HG03342 (cell line): ENCODE measurements around the gene EFEMP2.

Experiments
- ATAC-seq: cut with Tn5 transposase; IDR thresholded peaks from one replicate; pipeline ENCODE4 v1.9.1; 2021; ENCODE audit warnings: mild to moderate bottlenecking, moderate library complexity; ENCODE audit not compliant: unreplicated experiment

EFEMP2 gene

GRCh38 chr11:65872586-65873317 lies at the start of gene EFEMP2:
Gene EFEMP2 (minus strand): TSS chr11:65872800. CDS start chr11:65872354, 446 bp downstream.
- ATAC-seq, result no peak

GRCh38 chr11:65921876-65922275 lies 49.3 kb upstream of the EFEMP2 start:
- no peak for ATAC-seq

- ATAC-seq, result no peak
Observed at GRCh38 chr11:65921033-65921555, 48.5 kb upstream of the EFEMP2 start.

GRCh38 chr11:65920372-65920802 lies 47.8 kb upstream of the EFEMP2 start:
- no peak for ATAC-seq

GRCh38 chr11:65919573-65920371 lies 47.2 kb upstream of the EFEMP2 start:
- peak; percentile 8 for ATAC-seq

GRCh38 chr11:65919141-65919572 lies 46.6 kb upstream of the EFEMP2 start, which contains the start of gene DRAP1:
Gene DRAP1 (plus strand): TSS chr11:65919426. CDS start chr11:65919502, 76 bp downstream.
- peak; percentile 85 for ATAC-seq

- ATAC-seq, result peak; percentile 44
Observed at GRCh38 chr11:65918211-65919140, 45.9 kb upstream of the EFEMP2 start, which contains the start of gene C11orf68. Gene C11orf68 (minus strand): TSS chr11:65919062. CDS start chr11:65919031, 31 bp downstream.

GRCh38 chr11:65917434-65918210 lies 45.0 kb upstream of the EFEMP2 start:
- ATAC-seq, result no peak

GRCh38 chr11:65917077-65917433 lies 44.5 kb upstream of the EFEMP2 start:
- no peak for ATAC-seq

- no peak for ATAC-seq
Observed at GRCh38 chr11:65916391-65916790, 43.8 kb upstream of the EFEMP2 start.

- no peak for ATAC-seq
Observed at GRCh38 chr11:65915821-65916251, 43.2 kb upstream of the EFEMP2 start.

- no peak for ATAC-seq
Observed at GRCh38 chr11:65915101-65915820, 42.7 kb upstream of the EFEMP2 start.

GRCh38 chr11:65912845-65913244 lies 40.2 kb upstream of the EFEMP2 start:
- no peak for ATAC-seq

GRCh38 chr11:65911682-65912568 lies 39.3 kb upstream of the EFEMP2 start:
- ATAC-seq, result no peak

GRCh38 chr11:65907878-65908277 lies 35.3 kb upstream of the EFEMP2 start:
- ATAC-seq, result no peak

- no peak for ATAC-seq
Observed at GRCh38 chr11:65906602-65907001, 34.0 kb upstream of the EFEMP2 start.

GRCh38 chr11:65903715-65904114 lies 31.1 kb upstream of the EFEMP2 start:
- no peak for ATAC-seq

- ATAC-seq, result no peak
Observed at GRCh38 chr11:65903068-65903481, 30.5 kb upstream of the EFEMP2 start.
